K562 (cell line): ENCODE results near the gene NUP205. TPM values are rescaled to one million over a fixed set of nuclear protein-coding genes. Genes with fewer than 3 reads are reported as not detected.

ENCODE experiments used
- BRD9 ChIP-seq: fragments of 450-650 bp; IDR thresholded peaks from 2 replicates; pipeline ENCODE4 v1.6.1; 2018; ENCODE audit warnings: low read depth; ENCODE audit not compliant: partially characterized antibody
- CHAMP1 ChIP-seq: fragments of 450-650 bp; IDR thresholded peaks from 2 replicates; pipeline ENCODE4 v1.6.1; 2016; ENCODE audit warnings: mild to moderate bottlenecking
- E2F3 ChIP-seq: fragments of 250-450 bp; sonication (Bioruptor Pico); IDR thresholded peaks from 2 replicates; pipeline ENCODE4 v1.4.0; 2020; ENCODE audit warnings: mild to moderate bottlenecking
- EGR1 ChIP-seq: fragments of 450-650 bp; conservative IDR thresholded peaks from 2 replicates; pipeline ENCODE4 v1.6.1; 2017; ENCODE audit warnings: mild to moderate bottlenecking
- ELF2 ChIP-seq: fragments of 250-450 bp; sonication (Bioruptor Pico); IDR thresholded peaks from 2 replicates; pipeline ENCODE4 v1.5.0; 2021; ENCODE audit warnings: mild to moderate bottlenecking
- ETV1 ChIP-seq: fragments of 450-650 bp; conservative IDR thresholded peaks from 2 replicates; pipeline ENCODE4 v1.6.1; 2016; ENCODE audit warnings: missing genetic modification characterization, control low read depth, low read depth, missing compliant biosample characterization
- HOXB6 ChIP-seq: fragments of 250-450 bp; sonication (Bioruptor Pico); IDR thresholded peaks from 2 replicates; pipeline ENCODE4 v1.5.1; 2022; ENCODE audit warnings: mild to moderate bottlenecking, borderline replicate concordance
- MAFK ChIP-seq: IDR thresholded peaks from 2 replicates; pipeline ENCODE4 v1.6.1; 2011; ENCODE audit warnings: low read length, improper control_type of control experiment
- NR2C1 ChIP-seq, 2 experiments: fragments of 450-650 bp; IDR thresholded peaks; 2 replicates each; pipeline ENCODE4 v1.6.1; 2017; ENCODE audit warnings: mild to moderate bottlenecking in 2 of 2, antibody characterized with exemption in 1 of 2, inconsistent platforms in 1 of 2, missing compliant biosample characterization in 1 of 2, missing genetic modification characterization in 1 of 2
- POLR2G ChIP-seq: fragments of 200-400 bp; formaldehyde crosslinking; IDR thresholded peaks from 2 replicates; pipeline ENCODE4 v1.6.1; 2017; ENCODE audit warnings: low read depth, mild to moderate bottlenecking, antibody characterized with exemption, low read length, moderate library complexity
- RAD51 ChIP-seq: fragments of 450-650 bp; IDR thresholded peaks from 2 replicates; pipeline ENCODE4 v1.7.1; 2016; ENCODE audit warnings: low read depth, mild to moderate bottlenecking, borderline replicate concordance
- RUNX1 ChIP-seq: sonication (generic); IDR thresholded peaks from 2 replicates; pipeline ENCODE4 v1.6.1; 2016; ENCODE audit warnings: antibody characterized with exemption, low read depth
- SAFB2 ChIP-seq: fragments of 200-400 bp; formaldehyde crosslinking; IDR thresholded peaks from 2 replicates; pipeline ENCODE4 v1.6.1; 2018; ENCODE audit warnings: borderline replicate concordance, low read length, low read depth, moderate library complexity; ENCODE audit not compliant: severe bottlenecking
- TCF3 ChIP-seq: sonication (generic); formaldehyde crosslinking; IDR thresholded peaks from 2 replicates; pipeline ENCODE4 v1.4.0; 2020; ENCODE audit warnings: mild to moderate bottlenecking, missing genetic modification reagents
- ZNF24 ChIP-seq: fragments of 450-650 bp; IDR thresholded peaks from 2 replicates; pipeline ENCODE4 v1.6.1; 2016
- ZNF41 ChIP-seq: fragments of 250-450 bp; sonication (Bioruptor Pico); conservative IDR thresholded peaks from 2 replicates; pipeline ENCODE4 v1.4.0; 2020; ENCODE audit warnings: mild to moderate bottlenecking
- polyA plus RNA-seq, 8 experiments: library from polyadenylated mRNA; depleted of rRNA in 4 of 8; stranded (reverse) in 5 of 8; unstranded in 3 of 8; fragments of >200 nt; fragmentation: Nextera tagmentation in 2 of 8; fragmentation: Illumina TruSeq in 1 of 8; extraction: Ambion mirVana in 2 of 8; extraction: Trizol in 1 of 8; gene quantifications; 2 replicates each; pipeline versions ENCODE4 v1.2.1 to v1.2.3, GENCODE V29; 2011 to 2014; ENCODE audit warnings: inconsistent platforms in 1 of 8, missing spikeins in 1 of 8
- total RNA-seq, 7 experiments: library from RNA; depleted of rRNA in 6 of 7; stranded (reverse); fragments of >200 nt in 6 of 7; fragmentation: Illumina TruSeq in 2 of 7; extraction: Trizol in 2 of 7; gene quantifications; 2 replicates each; pipeline versions ENCODE4 v1.2.1 to v1.2.3, GENCODE V29; 2011 to 2021; ENCODE audit warnings: low replicate concordance in 1 of 7
- TF ChIP-seq, protein P1 (sequence below), 2 experiments: IDR thresholded peaks; 2 replicates each; pipeline ENCODE4 v1.6.1; 2012; ENCODE audit warnings: improper control_type of control experiment in 2 of 2, low read depth in 2 of 2, low read length in 2 of 2, borderline replicate concordance in 1 of 2
- TF ChIP-seq, protein P2 (sequence below): fragments of 250-450 bp; sonication (Bioruptor Pico); IDR thresholded peaks from 2 replicates; pipeline ENCODE4 v1.8.0; 2021; ENCODE audit warnings: moderate library complexity, mild to moderate bottlenecking, inconsistent platforms
- TF ChIP-seq, protein P3 (sequence below): fragments of 250-450 bp; sonication (Bioruptor Pico); IDR thresholded peaks from 2 replicates; pipeline ENCODE4 v1.5.0; 2021
- TF ChIP-seq, protein P4 (sequence below): sonication (generic); formaldehyde crosslinking; IDR thresholded peaks from 2 replicates; pipeline ENCODE4 v1.8.0; 2022; ENCODE audit warnings: mild to moderate bottlenecking, missing genetic modification reagents

NUP205 gene
- total and polyA plus RNA-seq, 9 of the 15 experiments (the other 6 are each of a cell fraction or from before 2014, with no cell fraction given), result 101 to 282 (median 193) TPM

DNA sequence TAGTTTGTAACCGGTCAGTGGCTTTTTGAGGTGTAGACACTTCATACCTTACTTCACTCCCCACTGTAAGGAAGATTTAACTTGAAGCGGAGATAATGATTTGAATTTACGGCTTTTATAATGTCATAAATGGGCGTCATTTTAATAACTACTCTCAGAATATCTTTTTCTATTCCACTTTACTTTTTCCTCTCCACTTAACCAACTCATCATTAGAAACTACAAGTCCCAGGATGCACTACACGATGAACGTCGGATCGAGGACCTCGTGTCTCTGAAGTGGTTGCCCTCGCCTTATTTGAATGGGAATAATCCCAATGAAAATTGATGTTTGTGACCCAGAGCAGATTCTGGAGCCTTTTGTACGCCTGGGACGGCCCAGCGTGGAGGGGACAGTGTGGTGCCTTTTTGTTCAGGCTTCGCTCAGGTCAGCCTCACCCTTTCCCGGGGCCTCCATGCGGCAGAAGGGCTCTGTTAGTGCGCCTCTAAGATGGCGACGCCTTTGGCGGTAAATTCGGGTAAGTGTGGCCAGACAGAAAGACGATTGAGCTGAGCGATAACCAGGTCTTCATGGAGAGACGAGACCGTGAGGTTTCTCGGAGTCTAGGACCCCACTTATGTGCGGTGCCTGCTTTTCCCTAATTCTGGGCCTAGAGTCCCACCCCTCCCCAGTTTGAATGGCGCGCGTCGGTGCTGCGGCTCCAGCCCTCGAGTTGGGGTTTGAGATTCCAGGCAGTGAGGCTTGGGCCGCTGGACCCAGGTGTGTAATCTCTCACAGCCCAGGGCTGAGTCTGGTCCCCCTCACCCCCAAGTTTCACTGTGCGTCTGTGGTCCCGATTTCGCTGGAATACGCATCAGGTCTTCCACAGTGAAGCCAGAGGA lies at the start of gene NUP205 (continued):
- TF ChIP-seq, protein P1, sequence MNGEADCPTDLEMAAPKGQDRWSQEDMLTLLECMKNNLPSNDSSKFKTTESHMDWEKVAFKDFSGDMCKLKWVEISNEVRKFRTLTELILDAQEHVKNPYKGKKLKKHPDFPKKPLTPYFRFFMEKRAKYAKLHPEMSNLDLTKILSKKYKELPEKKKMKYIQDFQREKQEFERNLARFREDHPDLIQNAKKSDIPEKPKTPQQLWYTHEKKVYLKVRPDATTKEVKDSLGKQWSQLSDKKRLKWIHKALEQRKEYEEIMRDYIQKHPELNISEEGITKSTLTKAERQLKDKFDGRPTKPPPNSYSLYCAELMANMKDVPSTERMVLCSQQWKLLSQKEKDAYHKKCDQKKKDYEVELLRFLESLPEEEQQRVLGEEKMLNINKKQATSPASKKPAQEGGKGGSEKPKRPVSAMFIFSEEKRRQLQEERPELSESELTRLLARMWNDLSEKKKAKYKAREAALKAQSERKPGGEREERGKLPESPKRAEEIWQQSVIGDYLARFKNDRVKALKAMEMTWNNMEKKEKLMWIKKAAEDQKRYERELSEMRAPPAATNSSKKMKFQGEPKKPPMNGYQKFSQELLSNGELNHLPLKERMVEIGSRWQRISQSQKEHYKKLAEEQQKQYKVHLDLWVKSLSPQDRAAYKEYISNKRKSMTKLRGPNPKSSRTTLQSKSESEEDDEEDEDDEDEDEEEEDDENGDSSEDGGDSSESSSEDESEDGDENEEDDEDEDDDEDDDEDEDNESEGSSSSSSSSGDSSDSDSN (IDR thresholded peaks at IDR 0.05; ENCODE audit: borderline replicate concordance in 1 of 2, low read depth in 2 of 2, low read length in 2 of 2), result no peak
- TF ChIP-seq SAFB2 (no peak), CHAMP1 (no peak), ETV1 (tag) (no peak; the same call in 1 of the 2 replicates), RUNX1 (peak; percentile 79; the same call in 1 of the 2 replicates), TCF3 (CRISPR knock-in tag) (no peak), NR2C1 (IDR thresholded peaks at IDR 0.05) (peak; percentile 77), NR2C1 (tag; IDR thresholded peaks at IDR 0.05) (peak; percentile 84), E2F3 (CRISPR knock-in tag) (peak; percentile 96), HOXB6 (no peak), ELF2 (CRISPR knock-in tag) (0 out of 2 replicates have a peak, but pooled peaks have one; percentile 74), ZNF41 (CRISPR knock-in tag) (no peak; the same call in 1 of the 2 replicates), RAD51 (no peak; the same call in 1 of the 2 replicates), BRD9 (no peak), POLR2G (peak; percentile 92), ZNF24 (no peak), MAFK (no peak), EGR1 (no peak)
- TF ChIP-seq, protein P2, sequence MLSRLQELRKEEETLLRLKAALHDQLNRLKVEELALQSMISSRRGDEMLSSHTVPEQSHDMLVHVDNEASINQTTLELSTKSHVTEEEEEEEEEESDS, result no peak
- TF ChIP-seq, protein P3, sequence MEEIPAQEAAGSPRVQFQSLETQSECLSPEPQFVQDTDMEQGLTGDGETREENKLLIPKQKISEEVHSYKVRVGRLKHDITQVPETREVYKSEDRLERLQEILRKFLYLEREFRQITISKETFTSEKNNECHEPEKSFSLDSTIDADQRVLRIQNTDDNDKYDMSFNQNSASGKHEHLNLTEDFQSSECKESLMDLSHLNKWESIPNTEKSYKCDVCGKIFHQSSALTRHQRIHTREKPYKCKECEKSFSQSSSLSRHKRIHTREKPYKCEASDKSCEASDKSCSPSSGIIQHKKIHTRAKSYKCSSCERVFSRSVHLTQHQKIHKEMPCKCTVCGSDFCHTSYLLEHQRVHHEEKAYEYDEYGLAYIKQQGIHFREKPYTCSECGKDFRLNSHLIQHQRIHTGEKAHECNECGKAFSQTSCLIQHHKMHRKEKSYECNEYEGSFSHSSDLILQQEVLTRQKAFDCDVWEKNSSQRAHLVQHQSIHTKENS (CRISPR knock-in tag), result no peak
- TF ChIP-seq, protein P4, sequence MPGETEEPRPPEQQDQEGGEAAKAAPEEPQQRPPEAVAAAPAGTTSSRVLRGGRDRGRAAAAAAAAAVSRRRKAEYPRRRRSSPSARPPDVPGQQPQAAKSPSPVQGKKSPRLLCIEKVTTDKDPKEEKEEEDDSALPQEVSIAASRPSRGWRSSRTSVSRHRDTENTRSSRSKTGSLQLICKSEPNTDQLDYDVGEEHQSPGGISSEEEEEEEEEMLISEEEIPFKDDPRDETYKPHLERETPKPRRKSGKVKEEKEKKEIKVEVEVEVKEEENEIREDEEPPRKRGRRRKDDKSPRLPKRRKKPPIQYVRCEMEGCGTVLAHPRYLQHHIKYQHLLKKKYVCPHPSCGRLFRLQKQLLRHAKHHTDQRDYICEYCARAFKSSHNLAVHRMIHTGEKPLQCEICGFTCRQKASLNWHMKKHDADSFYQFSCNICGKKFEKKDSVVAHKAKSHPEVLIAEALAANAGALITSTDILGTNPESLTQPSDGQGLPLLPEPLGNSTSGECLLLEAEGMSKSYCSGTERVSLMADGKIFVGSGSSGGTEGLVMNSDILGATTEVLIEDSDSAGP (CRISPR knock-in tag), result 0 out of 2 replicates have a peak, but pooled peaks have one; percentile 55
